K562 (cell line): Measurements from ENCODE around the gene EPHX1. TPM values are rescaled to one million over a fixed set of nuclear protein-coding genes. Genes with fewer than 3 reads are reported as not detected.

Source experiments
- NFIC ChIP-seq: fragments of 450-650 bp; IDR thresholded peaks from 2 replicates; pipeline ENCODE4 v1.6.1; 2017; ENCODE audit warnings: mild to moderate bottlenecking, inconsistent platforms
- PHTF2 ChIP-seq: fragments of 250-450 bp; sonication (Bioruptor Pico); IDR thresholded peaks from 2 replicates; pipeline ENCODE4 v1.5.0; 2021; ENCODE audit warnings: mild to moderate bottlenecking
- PML ChIP-seq: IDR thresholded peaks from 2 replicates; pipeline ENCODE4 v1.6.1; 2012; ENCODE audit warnings: low read length, inconsistent platforms
- ZC3H11A ChIP-seq: IDR thresholded peaks from 2 replicates; pipeline ENCODE4 v1.6.1; 2012; ENCODE audit warnings: low read depth, low read length, improper control_type of control experiment
- polyA plus RNA-seq, 8 experiments: library from polyadenylated mRNA; depleted of rRNA in 4 of 8; stranded (reverse) in 5 of 8; unstranded in 3 of 8; fragments of >200 nt; fragmentation: Nextera tagmentation in 2 of 8; fragmentation: Illumina TruSeq in 1 of 8; extraction: Ambion mirVana in 2 of 8; extraction: Trizol in 1 of 8; gene quantifications; 2 replicates each; pipeline versions ENCODE4 v1.2.1 to v1.2.3, GENCODE V29; 2011 to 2014; ENCODE audit warnings: inconsistent platforms in 1 of 8, missing spikeins in 1 of 8
- total RNA-seq, 7 experiments: library from RNA; depleted of rRNA in 6 of 7; stranded (reverse); fragments of >200 nt in 6 of 7; fragmentation: Illumina TruSeq in 2 of 7; extraction: Trizol in 2 of 7; gene quantifications; 2 replicates each; pipeline versions ENCODE4 v1.2.1 to v1.2.3, GENCODE V29; 2011 to 2021; ENCODE audit warnings: low replicate concordance in 1 of 7
- TF ChIP-seq, protein P1 (sequence below), 2 experiments: IDR thresholded peaks; 2 replicates each; pipeline ENCODE4 v1.6.1; 2011; ENCODE audit warnings: borderline replicate concordance in 1 of 2, control low read depth in 1 of 2, low read depth in 1 of 2, low read length in 1 of 2, mild to moderate bottlenecking in 1 of 2, mixed read lengths in 1 of 2, moderate library complexity in 1 of 2; ENCODE audit not compliant: insufficient read depth in 1 of 2, insufficient read length in 1 of 2, poor library complexity in 1 of 2, severe bottlenecking in 1 of 2; ENCODE audit errors: extremely low read depth in 1 of 2
- TF ChIP-seq, protein P2 (sequence below): sonication (generic); formaldehyde crosslinking; IDR thresholded peaks from 2 replicates; pipeline ENCODE4 v1.8.0; 2022; ENCODE audit warnings: missing genetic modification reagents, mild to moderate bottlenecking, borderline replicate concordance
- TF ChIP-seq, protein P3 (sequence below): sonication (generic); formaldehyde crosslinking; IDR thresholded peaks from 2 replicates; pipeline ENCODE4 v1.8.1; 2023; ENCODE audit warnings: mild to moderate bottlenecking, missing genetic modification reagents
- TF ChIP-seq, protein P4 (sequence below): fragments of 250-450 bp; sonication (Bioruptor Pico); IDR thresholded peaks from 2 replicates; pipeline ENCODE4 v1.4.0; 2020; ENCODE audit warnings: mild to moderate bottlenecking, moderate library complexity, borderline replicate concordance

Gene EPHX1
- total and polyA plus RNA-seq, 9 of the 15 experiments (the other 6 are each of a cell fraction or from before 2014, with no cell fraction given): 0.21 to 27.0 (median 6.7) TPM

DNA sequence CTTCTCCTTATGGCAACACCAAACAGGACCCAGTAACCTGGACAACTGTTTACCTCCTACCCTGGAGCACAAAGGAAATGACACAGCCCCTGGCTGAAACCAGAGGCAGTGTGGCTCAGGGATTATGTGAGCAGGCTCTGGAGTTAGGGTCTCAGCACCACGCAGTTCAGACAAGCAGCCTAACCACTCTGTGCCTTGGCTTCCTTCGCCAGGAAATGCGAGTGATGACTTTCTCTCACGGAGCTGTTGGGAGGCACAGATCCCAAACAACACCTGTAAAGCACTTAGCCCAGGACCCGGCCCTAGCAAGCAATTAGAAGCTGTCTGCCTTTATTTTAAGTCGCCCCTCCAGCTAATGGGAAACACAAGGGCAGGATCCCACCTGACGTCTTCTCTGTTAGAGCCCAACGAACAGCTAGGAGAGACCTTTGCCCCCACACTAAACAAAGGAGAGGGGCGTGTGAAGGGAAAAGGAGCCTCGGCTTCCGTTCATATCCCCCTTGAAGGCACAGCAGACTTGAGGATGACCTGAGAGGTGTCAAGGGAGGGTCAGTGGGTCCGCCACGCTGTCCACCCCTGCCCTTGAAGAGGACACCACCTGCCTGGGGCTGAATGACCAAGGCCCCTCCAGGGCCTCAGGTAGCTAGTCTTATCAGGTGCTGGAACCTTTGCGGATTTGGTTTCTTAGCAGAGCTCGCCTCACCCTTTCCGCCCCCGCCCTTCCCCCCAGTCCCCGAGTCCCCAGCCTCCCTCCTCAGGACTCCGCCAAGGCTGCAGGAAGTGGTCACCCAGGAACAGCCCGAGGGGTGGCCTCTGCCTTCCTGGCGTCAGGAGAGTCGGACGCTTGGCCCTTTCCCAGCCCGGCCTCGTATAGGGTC is 71.4 kb downstream of the EPHX1 start (continued):
- TF ChIP-seq, protein P1, sequence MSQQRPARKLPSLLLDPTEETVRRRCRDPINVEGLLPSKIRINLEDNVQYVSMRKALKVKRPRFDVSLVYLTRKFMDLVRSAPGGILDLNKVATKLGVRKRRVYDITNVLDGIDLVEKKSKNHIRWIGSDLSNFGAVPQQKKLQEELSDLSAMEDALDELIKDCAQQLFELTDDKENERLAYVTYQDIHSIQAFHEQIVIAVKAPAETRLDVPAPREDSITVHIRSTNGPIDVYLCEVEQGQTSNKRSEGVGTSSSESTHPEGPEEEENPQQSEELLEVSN (IDR thresholded peaks at IDR 0.05; ENCODE audit: borderline replicate concordance in 1 of 2, extremely low read depth in 1 of 2, insufficient read depth in 1 of 2, insufficient read length in 1 of 2, low read depth in 1 of 2, low read length in 1 of 2, poor library complexity in 1 of 2, severe bottlenecking in 1 of 2): peak in 1 of 2 experiments; percentile 40
- TF ChIP-seq ZC3H11A: no peak
- peak; percentile 12; the same call in 1 of the 2 replicates for TF ChIP-seq NFIC
- TF ChIP-seq, protein P2, sequence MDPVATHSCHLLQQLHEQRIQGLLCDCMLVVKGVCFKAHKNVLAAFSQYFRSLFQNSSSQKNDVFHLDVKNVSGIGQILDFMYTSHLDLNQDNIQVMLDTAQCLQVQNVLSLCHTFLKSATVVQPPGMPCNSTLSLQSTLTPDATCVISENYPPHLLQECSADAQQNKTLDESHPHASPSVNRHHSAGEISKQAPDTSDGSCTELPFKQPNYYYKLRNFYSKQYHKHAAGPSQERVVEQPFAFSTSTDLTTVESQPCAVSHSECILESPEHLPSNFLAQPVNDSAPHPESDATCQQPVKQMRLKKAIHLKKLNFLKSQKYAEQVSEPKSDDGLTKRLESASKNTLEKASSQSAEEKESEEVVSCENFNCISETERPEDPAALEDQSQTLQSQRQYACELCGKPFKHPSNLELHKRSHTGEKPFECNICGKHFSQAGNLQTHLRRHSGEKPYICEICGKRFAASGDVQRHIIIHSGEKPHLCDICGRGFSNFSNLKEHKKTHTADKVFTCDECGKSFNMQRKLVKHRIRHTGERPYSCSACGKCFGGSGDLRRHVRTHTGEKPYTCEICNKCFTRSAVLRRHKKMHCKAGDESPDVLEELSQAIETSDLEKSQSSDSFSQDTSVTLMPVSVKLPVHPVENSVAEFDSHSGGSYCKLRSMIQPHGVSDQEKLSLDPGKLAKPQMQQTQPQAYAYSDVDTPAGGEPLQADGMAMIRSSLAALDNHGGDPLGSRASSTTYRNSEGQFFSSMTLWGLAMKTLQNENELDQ (CRISPR knock-in tag): no peak
- TF ChIP-seq PML: peak; percentile 9; the same call in 1 of the 2 replicates
- TF ChIP-seq, protein P3, sequence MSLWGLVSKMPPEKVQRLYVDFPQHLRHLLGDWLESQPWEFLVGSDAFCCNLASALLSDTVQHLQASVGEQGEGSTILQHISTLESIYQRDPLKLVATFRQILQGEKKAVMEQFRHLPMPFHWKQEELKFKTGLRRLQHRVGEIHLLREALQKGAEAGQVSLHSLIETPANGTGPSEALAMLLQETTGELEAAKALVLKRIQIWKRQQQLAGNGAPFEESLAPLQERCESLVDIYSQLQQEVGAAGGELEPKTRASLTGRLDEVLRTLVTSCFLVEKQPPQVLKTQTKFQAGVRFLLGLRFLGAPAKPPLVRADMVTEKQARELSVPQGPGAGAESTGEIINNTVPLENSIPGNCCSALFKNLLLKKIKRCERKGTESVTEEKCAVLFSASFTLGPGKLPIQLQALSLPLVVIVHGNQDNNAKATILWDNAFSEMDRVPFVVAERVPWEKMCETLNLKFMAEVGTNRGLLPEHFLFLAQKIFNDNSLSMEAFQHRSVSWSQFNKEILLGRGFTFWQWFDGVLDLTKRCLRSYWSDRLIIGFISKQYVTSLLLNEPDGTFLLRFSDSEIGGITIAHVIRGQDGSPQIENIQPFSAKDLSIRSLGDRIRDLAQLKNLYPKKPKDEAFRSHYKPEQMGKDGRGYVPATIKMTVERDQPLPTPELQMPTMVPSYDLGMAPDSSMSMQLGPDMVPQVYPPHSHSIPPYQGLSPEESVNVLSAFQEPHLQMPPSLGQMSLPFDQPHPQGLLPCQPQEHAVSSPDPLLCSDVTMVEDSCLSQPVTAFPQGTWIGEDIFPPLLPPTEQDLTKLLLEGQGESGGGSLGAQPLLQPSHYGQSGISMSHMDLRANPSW: no peak
- TF ChIP-seq, protein P4, sequence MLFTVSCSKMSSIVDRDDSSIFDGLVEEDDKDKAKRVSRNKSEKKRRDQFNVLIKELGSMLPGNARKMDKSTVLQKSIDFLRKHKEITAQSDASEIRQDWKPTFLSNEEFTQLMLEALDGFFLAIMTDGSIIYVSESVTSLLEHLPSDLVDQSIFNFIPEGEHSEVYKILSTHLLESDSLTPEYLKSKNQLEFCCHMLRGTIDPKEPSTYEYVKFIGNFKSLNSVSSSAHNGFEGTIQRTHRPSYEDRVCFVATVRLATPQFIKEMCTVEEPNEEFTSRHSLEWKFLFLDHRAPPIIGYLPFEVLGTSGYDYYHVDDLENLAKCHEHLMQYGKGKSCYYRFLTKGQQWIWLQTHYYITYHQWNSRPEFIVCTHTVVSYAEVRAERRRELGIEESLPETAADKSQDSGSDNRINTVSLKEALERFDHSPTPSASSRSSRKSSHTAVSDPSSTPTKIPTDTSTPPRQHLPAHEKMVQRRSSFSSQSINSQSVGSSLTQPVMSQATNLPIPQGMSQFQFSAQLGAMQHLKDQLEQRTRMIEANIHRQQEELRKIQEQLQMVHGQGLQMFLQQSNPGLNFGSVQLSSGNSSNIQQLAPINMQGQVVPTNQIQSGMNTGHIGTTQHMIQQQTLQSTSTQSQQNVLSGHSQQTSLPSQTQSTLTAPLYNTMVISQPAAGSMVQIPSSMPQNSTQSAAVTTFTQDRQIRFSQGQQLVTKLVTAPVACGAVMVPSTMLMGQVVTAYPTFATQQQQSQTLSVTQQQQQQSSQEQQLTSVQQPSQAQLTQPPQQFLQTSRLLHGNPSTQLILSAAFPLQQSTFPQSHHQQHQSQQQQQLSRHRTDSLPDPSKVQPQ (CRISPR knock-in tag): no peak
- TF ChIP-seq PHTF2 (CRISPR knock-in tag): no peak
